Lower leg skin (tissue), 4 donors: Measurements from ENCODE around the gene NCOA3. TPM values are rescaled to one million over a fixed set of nuclear protein-coding genes. Genes with fewer than 3 reads are reported as not detected.

Source experiments
- DNase-seq, 2 donors: peaks; one replicate each; pipeline ENCODE4 v3.0.0-alpha.2; 2019; ENCODE audit warnings: low spot score in 2 of 2
- H3K4me3 ChIP-seq: fragments of 200-600 bp; sonication (generic); 2 replicates; pipeline ENCODE4 v1.5.1; 2017; ENCODE audit warnings: mild to moderate bottlenecking, low read depth; ENCODE audit not compliant: poor library complexity, severe bottlenecking
- POLR2A ChIP-seq, 2 donors: fragments of 450-650 bp; IDR thresholded peaks; one replicate each; pipeline ENCODE4 v1.6.1; 2016 to 2017; ENCODE audit warnings: antibody characterized with exemption in 2 of 2, mild to moderate bottlenecking in 1 of 2, moderate library complexity in 1 of 2
- WGBS, 2 donors: methylation state at CpG; one replicate each; pipeline ENCODE4 v1.1.5; 2018; 5-methylcytosine and 5-hydroxymethylcytosine counted together
- intact Hi-C: fragments of 100-400 bp; cut with DNase I; formaldehyde crosslinking; loops from one replicate; pipeline ENCODE4 v1.15.0; 2023; ENCODE audit warnings: low total_unique reads
- total RNA-seq, 4 donors: library from RNA; depleted of rRNA; stranded (reverse); fragments of >200 nt; gene quantifications; one replicate each; pipeline ENCODE4 v1.1.0, GENCODE V29; 2016
- TF ChIP-seq, protein P1 (sequence below), 3 donors: fragments of 450-650 bp; IDR thresholded peaks; one replicate each; pipeline ENCODE4 v1.5.1; 2016; ENCODE audit warnings: antibody characterized with exemption in 3 of 3, mild to moderate bottlenecking in 3 of 3, moderate library complexity in 2 of 3

NCOA3 gene
- total RNA-seq, 4 donors from 2014 or later, result 43.6 to 55.0 (median 49.5) TPM

DNA sequence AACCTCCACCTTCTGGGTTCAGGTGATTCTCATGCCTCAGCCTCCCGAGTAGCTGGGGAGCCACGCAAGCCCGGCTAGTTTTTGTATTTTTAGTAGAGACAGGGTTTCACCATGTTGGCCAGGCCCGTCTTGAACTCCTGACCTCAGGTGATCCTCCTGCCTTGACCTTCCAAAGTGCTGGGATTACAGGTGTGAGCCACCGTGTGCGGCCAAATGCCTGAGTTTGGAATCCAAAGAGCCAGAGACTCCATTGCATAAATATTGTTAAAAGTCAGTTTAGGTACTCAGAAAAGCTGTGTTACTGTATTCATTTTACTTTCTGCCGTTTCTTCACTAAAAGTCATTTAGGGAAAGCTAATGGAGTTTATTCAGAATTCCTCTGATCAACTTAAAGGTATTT, 146.3 kb downstream of the NCOA3 start:
- TF ChIP-seq, protein P1, sequence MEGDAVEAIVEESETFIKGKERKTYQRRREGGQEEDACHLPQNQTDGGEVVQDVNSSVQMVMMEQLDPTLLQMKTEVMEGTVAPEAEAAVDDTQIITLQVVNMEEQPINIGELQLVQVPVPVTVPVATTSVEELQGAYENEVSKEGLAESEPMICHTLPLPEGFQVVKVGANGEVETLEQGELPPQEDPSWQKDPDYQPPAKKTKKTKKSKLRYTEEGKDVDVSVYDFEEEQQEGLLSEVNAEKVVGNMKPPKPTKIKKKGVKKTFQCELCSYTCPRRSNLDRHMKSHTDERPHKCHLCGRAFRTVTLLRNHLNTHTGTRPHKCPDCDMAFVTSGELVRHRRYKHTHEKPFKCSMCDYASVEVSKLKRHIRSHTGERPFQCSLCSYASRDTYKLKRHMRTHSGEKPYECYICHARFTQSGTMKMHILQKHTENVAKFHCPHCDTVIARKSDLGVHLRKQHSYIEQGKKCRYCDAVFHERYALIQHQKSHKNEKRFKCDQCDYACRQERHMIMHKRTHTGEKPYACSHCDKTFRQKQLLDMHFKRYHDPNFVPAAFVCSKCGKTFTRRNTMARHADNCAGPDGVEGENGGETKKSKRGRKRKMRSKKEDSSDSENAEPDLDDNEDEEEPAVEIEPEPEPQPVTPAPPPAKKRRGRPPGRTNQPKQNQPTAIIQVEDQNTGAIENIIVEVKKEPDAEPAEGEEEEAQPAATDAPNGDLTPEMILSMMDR (IDR thresholded peaks at IDR 0.05), result no peak
- no peak for TF ChIP-seq POLR2A (IDR thresholded peaks at IDR 0.05)
- 91 to 97% methylated on average over 7 of the region's 7 CpGs for WGBS, 2 donors
- no peak overlapping the region for H3K4me3 ChIP-seq
- DNase-seq, result no peak
- intact Hi-C loops, result no loop called here

DNA sequence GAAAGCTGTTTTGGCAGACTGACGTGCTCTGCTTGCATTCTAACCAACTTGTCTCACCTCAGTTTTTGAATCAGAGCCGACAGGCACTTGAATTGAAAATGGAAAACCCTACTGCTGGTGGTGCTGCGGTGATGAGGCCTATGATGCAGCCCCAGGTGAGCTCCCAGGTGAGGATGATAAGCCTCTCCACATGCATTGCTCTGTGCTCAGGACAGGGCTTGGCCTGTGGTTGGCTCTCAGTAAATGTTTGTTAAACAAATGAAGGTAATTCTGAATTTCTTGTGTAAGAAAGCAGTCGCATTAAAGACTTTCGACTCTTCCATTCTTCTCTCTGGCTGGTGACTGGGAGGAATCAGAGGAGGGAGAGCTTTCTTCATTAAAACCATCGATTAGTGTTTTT, 147.3 kb downstream of the NCOA3 start:
- DNase-seq, result no peak
- no peak overlapping the region for H3K4me3 ChIP-seq
- intact Hi-C loops, result no loop called here
- no peak for TF ChIP-seq POLR2A (IDR thresholded peaks at IDR 0.05)
- TF ChIP-seq, protein P1 (IDR thresholded peaks at IDR 0.05), result no peak
- WGBS, 2 donors, result 83 to 89% methylated on average over 6 of the region's 6 CpGs

DNA sequence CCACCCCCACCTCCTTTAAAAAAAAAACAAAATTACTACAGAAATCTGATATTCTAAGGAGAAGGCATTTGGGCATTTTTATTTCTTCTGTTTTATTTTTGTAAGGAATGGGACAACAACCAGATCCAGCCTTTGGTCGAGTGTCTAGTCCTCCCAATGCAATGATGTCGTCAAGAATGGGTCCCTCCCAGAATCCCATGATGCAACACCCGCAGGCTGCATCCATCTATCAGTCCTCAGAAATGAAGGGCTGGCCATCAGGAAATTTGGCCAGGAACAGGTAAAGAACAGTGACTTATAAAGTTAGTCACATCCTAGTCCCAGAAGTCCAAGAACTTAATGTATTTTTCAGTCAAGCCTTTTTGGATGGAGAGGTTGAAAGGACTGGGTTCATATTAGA, 150.6 kb downstream of the NCOA3 start:
- TF ChIP-seq, protein P1 (IDR thresholded peaks at IDR 0.05), result no peak
- no peak for TF ChIP-seq POLR2A (IDR thresholded peaks at IDR 0.05)

DNA sequence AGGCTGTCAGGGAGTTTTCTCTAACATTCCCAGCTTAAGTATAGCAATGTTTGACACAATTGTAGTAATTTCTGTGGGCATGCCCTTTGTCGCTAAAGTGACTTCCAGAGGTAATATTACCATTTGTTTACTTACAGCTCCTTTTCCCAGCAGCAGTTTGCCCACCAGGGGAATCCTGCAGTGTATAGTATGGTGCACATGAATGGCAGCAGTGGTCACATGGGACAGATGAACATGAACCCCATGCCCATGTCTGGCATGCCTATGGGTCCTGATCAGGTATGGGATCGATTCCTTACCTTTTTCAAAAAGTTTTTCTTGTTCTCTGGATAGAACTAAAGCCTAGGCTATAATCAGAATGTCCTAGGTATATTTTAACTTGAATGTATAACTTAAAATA, 151.1 kb downstream of the NCOA3 start:
- TF ChIP-seq POLR2A (IDR thresholded peaks at IDR 0.05), result no peak
- TF ChIP-seq, protein P1 (IDR thresholded peaks at IDR 0.05), result no peak
- H3K4me3 ChIP-seq, result no peak overlapping the region
- 88 to 97% methylated on average over 2 of the region's 2 CpGs for WGBS, 2 donors
- no peak for DNase-seq
- intact Hi-C loops, result no loop called here

More for the DNA sequence above, 150.6 kb downstream of the NCOA3 start:
- intact Hi-C loops, result no loop called here
- 73 to 81% methylated on average over 3 of the region's 3 CpGs for WGBS, 2 donors
- H3K4me3 ChIP-seq, result no peak overlapping the region
- no peak for DNase-seq

DNA sequence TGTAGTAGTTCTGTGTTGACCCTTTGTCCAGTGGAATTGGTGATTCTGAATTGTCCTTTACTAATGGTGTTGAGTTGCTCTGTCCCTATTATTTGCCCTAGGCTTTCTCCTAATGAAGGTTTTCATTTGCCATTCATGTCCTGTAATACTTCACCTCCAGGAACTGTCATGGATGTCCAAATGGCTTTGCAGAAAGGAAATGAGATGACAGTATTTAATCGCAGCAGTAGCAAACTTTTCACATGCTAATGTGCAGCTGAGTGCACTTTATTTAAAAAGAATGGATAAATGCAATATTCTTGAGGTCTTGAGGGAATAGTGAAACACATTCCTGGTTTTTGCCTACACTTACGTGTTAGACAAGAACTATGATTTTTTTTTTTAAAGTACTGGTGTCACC, 152.2 kb downstream of the NCOA3 start:
- WGBS, 2 donors, result 77 to 82% methylated on average over 2 of the region's 2 CpGs
- DNase-seq, result no peak
- no peak overlapping the region for H3K4me3 ChIP-seq
- TF ChIP-seq POLR2A (IDR thresholded peaks at IDR 0.05), result no peak
- TF ChIP-seq, protein P1 (IDR thresholded peaks at IDR 0.05), result no peak
- intact Hi-C loops, result no loop called here

DNA sequence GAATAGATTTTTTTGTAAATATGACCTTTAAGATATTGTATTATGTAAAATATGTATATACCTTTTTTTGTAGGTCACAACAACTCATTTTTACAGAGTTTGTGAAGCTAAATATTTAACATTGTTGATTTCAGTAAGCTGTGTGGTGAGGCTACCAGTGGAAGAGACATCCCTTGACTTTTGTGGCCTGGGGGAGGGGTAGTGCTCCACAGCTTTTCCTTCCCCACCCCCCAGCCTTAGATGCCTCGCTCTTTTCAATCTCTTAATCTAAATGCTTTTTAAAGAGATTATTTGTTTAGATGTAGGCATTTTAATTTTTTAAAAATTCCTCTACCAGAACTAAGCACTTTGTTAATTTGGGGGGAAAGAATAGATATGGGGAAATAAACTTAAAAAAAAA, 152.7 kb downstream of the NCOA3 start:
- TF ChIP-seq, protein P1 (IDR thresholded peaks at IDR 0.05), result no peak
- no peak for TF ChIP-seq POLR2A (IDR thresholded peaks at IDR 0.05)
- no peak overlapping the region for H3K4me3 ChIP-seq
- WGBS, 2 donors, result 92 to 93% methylated on average over 1 of the region's 1 CpG

More for the DNA sequence above, 152.7 kb downstream of the NCOA3 start:
- no peak for DNase-seq
- intact Hi-C loops, result no loop called here
